T-helper 9 cell (primary cell): ENCODE results near the gene RTN4RL2.

Experiments used
- DNase-seq: peaks from one replicate; pipeline ENCODE4 v3.0.0-alpha.2; 2020

RTN4RL2 gene

DNA sequence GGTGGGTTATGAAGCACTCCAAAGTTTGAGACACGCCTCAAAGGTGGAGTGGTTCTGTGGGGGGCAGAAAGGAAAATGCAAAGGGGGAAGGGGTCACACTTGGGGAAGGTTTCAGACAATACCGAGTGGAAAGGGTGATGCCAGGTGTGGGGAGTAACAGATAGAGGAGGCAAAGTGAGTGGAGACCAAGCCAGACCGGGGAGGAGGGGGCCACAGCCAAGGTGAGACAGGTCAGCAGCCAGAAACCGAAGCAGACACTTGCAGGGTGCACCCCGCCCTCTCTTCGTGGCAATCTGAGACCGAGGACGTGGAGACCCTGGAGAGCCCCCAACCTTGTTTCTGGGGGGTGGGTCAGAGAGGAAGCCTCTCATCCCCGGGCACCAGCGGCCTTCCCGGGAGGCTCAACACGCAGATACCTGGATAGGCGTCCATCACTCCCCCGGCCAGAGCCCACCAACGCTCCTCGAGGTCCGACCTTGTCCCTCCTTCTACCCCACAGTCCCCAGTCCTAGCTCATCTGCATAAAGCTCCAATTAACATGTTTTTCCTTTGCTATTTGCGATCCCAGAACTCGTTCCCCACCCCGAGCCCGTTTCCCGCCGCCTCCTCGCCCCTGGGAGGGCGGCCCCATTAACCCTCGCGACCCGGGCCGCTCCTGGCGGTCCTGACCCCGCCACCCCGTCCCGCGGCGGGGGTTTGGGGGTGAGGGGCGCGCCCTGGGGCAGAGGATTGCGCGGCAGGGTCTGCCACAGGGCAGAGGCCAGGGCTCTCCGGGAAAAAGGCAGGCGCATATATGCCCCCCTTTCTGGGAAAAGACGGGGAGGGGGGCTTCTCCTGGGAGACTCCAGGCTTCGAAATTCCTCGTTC lies 21.8 kb downstream of the RTN4RL2 start:
- DNase-seq, result no peak

DNA sequence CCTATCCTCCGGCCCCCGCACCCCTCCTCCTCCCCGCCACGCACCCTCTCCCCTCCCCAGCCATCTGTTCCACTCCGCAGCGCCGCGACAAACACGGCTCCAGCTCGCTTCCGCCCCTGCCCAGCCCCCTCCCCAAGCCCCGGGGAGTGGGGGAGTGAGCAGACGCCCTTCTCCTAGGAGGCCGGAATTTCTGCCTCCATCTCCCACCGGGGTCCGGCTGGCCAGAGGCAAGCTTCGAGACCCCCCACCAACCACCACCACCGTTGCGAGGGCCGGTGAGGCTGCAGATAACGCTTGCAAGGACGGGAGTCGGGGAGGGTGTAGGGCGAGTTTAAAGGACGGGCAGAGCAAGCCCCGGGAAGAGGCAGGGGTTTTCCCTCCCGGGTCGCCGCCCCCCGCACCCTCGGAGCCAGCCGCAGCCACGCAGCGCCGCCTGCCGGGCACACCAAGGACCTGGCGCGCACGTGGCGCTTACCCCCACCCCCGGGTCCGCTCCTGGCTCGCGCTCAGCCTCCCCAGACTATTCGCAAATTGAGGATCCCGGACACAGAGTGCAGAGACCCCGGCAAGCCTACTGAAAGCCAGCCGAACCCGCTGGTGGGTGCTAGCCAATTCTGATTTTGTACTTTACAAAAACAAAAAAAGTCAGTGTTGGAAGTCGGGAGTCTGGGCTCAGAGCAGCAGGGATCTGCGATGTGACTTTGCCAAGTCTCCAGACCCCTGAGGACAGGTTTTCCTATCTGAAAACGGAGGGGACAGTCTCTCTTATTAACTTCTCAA lies 22.6 kb downstream of the RTN4RL2 start:
- DNase-seq, result peak; percentile 58

DNA sequence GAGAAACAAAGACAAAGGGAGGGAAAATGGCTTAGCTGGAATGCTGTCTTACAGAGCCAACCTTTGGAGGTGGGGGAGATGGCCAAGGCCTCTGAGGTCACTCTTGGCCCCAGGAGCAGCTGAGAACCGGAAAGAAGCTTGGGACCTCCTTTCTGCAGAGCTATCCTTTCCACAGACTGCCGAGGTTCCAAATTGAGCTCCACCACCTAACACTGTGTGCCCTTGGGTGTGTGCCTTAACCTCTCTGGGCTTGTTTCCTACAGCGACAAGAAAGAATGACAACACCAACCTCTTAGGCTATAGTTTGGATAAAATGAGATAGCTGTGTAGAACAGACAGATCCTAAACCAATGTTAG lies 23.2 kb downstream of the RTN4RL2 start:
- DNase-seq, result no peak

DNA sequence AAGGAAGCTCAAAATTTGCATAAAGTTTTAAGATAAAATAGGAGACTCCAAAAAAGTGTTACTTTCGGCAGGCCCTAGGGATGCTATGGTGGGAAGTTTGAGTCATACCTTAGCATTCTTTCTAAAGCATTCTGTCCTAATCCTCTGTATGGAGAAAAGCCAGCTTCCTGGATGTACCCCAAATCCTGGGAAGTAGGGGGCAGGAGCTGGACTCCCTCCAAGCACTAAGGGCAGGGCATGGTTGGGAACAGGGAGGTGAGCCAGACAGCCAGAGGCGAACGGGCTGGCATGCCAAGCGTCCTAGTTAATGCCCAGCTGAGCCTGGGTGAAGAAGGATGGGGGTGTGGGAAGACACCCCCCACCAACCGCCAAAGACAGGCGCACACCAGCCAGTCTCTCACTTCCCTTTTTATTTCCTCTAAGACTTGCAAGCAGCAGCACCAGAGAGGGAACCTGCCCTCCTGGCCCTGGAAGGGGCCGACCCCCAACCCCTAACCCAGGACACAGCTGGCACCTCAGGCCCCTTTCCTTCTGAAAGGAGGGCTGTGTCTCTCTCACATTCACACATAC lies 23.9 kb downstream of the RTN4RL2 start:
- no peak for DNase-seq

DNA sequence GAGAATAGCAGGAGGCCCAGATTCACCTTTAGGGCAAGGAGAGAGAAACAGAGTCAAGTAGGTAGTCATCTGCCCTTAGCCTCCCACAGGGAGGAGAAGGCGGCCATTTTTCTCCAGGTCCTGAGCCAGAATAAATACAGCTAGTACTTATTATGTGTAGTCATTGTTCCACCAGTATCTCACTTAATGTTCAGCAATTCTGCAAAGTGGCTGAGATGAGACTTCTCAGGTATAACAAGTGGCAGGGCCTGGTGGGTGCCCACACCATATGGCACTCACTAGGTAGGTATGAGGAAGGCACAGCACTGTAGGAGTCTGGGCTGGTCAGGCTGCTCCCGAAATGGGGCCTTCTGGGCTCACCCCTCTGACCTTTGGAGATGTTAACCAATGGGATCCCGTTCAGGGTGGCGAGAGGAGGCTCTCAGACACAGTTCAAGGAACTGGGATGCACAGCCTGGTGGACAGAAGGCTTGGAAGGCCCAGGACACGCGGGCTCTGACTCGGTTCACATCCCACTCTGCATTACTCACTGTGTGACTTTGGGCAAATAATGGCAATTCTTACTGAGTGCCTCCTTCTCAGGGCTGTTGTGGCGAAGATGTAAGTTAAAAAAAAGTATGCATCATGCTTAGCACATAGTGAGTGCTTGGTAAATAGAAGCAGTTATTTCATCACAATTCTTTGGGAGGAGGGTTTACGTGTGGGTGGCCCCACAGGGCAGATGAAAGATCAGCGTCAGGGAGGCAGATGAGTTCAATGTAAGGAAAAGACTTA lies 25.1 kb downstream of the RTN4RL2 start:
- no peak for DNase-seq

GRCh38 chr11:57487021-57487778 lies 26.9 kb downstream of the RTN4RL2 start:
- no peak for DNase-seq

- no peak for DNase-seq
These were observed 27.8 kb downstream of the RTN4RL2 start for GRCh38 chr11:57487920-57488659.

DNA sequence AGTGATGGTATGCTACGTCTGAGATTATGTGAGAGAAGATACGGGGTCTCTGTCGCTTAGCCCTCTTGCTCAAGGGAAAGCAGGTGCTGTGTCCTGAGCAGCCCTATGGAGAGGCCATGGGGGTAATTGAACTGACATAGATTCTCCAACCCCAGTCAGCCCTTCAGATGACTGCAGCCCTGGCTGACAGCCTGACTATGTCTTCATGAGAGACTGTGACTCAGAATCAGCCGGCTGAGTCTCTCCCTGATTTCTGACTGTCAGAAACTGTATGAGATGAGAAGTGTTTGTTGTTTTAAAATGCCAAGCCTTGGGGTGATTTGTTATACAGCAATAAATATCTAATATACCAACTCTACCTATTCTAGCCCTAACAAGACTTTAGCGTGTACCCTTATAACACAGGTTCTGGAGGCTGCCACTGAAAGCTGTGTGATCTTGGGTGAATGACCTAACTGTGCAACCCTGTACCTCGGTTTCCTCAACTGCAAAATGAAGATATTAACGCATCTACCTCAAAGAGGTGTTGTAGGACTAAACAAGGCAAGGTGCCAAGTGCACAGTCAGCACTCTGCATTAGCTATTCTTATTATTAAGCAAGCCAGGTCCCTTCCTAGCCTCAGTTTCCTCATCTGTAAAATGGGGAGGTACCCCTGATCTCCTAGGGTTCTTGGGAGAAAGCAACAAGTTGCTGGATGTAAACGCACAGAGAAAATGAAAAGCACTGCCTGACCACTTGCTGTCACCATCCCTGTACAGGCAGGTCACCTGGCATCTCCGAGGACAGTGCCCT lies 30.3 kb downstream of the RTN4RL2 start:
- DNase-seq, result no peak

DNA sequence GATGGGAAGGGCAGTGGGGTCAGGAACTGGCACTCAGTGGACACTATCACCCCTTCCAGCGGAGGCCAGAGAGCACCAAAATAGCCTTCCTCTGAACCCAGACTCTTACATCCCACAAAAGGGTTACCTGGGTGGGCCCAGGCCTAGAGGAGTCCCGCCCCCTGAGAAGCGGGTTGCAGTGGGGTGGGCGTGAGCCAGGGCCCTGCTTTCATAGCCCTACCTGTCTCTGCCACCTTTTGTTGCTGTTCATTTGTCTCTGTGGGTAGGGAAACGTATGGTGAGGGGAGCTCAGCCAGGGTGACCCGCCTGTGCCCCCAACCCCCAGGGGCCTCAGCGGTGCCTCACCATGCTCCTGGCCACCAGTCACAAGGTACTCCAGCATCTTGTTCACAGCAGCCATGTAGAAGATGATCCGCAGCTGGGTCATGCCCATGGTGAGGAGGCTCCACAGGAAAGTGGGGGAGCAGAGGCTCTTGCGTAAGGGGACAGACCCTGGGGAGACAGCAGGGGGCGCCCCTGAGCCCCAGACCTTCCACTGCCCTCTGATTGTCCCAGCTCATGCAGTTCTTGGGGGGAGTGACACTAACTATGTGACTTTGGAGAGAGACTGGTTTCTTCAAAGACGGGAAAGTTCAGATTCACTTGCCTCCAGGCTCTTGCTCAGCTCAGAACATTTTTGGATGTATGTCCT lies 31.2 kb downstream of the RTN4RL2 start:
- peak; percentile 32 for DNase-seq

GRCh38 chr11:57493507-57494503 lies 33.5 kb downstream of the RTN4RL2 start:
- DNase-seq, result peak; percentile 65

DNA sequence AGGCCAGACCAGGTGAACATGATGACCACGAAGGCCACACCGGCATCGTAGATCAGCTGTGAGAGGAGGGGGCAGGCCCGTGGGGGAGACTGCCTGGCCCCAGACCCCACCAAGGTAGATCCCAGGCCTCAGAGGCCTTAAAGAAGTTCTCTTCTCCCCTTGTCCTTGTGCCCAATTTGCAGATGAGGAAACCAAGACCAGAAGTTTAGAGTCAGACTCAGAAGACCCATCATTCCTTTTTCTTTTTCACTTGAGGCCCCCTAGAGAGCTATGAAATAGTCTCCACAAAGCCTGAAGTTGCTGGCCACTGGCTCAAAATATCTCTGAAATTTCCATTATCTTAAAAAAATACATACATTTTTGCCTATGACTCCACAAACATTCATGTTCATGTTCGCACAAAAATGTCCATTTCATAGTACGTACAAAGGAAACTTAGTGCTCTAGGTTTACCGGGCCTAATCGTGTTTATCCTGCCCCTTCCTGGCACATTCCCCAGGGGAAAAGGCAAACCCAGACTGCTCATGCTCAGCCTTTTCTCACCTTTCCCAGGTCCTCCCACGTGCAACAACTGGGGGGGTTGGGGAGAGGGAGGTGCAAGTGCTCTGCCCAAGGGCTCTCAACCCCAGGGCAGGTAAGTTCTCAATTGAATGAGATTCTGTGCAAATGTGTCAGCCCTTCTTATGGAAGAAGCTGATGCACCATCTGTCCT lies 35.9 kb downstream of the RTN4RL2 start:
- DNase-seq, result no peak

- no peak for DNase-seq
These were observed 37.2 kb downstream of the RTN4RL2 start for GRCh38 chr11:57497303-57498247.

- DNase-seq, result no peak
These were observed 38.2 kb downstream of the RTN4RL2 start for GRCh38 chr11:57498540-57498939.

- no peak for DNase-seq
These were observed 39.2 kb downstream of the RTN4RL2 start for GRCh38 chr11:57499413-57499982.

DNA sequence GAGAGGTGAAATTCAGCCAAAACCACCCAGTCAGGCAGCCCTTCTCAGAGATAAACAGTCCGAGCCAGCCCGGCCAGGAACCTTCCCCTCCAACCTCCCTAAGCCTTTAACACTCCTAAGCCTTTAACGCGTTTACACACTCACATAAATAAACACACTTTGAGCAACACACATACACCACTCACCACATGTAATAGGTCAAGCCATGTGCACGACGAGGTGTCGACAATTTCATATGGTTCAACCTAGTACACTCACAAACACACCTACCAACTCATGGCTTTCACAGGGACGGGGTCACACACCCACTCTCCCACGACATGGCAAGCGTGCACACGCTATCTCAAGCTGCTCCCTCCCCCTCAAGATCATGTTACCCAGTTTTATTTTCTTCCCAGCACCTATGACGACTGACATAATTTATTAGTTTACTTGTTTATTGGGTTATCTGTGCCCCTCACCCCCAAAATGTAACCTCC lies 39.7 kb downstream of the RTN4RL2 start:
- no peak for DNase-seq

DNA sequence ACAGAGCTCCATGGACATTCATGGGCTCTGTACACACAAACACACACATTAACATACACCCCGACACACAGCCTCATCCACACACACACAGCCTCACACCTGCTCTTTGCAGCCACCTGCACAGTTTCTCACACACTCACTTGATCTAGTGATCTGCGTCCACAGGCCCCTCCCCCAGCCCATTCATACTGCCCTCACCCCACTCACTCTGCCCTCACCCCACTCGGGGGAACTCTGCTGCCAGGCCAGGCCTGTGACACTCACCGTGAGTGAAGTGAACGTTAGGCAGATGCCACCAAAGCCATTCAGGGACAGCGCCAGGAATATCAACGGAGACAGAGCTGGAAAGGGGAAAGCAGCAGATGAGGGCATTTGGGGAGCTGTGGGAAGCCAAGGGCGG lies 40.2 kb downstream of the RTN4RL2 start:
- no peak for DNase-seq
